IgD-negative memory B cell (primary cell): ENCODE results near the gene GAREM1. TPM values are rescaled to one million over a fixed set of nuclear protein-coding genes. Genes with fewer than 3 reads are reported as not detected.
"Not testable (repeated sequence)": the region's sequence is repeated elsewhere in the genome, so short reads cannot be mapped to it uniquely, and the experiment has no call there.

ENCODE experiments used
- H3K27ac Mint-ChIP-seq, 3 donors: one replicate each; pipeline ENCODE4 v1.8.0; 2020 to 2022; ENCODE audit warnings: mild to moderate bottlenecking in 3 of 3, mixed read lengths in 3 of 3, moderate library complexity in 1 of 3
- H3K27me3 Mint-ChIP-seq: one replicate; pipeline ENCODE4 v1.8.0; 2021; ENCODE audit warnings: mixed read lengths
- H3K36me3 Mint-ChIP-seq: one replicate; pipeline ENCODE4 v1.8.0; 2020; ENCODE audit warnings: mild to moderate bottlenecking, mixed read lengths
- H3K4me1 Mint-ChIP-seq, 3 donors: one replicate each; pipeline ENCODE4 v1.8.0; 2020 to 2022; ENCODE audit warnings: mixed read lengths in 3 of 3, mild to moderate bottlenecking in 1 of 3
- H3K4me3 Mint-ChIP-seq, 4 donors: one replicate each; pipeline ENCODE4 v1.8.0; 2020 to 2022; ENCODE audit warnings: mild to moderate bottlenecking in 4 of 4, mixed read lengths in 4 of 4, moderate library complexity in 3 of 4
- H3K9me3 Mint-ChIP-seq, 3 donors: one replicate each; pipeline ENCODE4 v1.8.0; 2020 to 2021; ENCODE audit warnings: mixed read lengths in 3 of 3, mild to moderate bottlenecking in 1 of 3
- polyA plus RNA-seq: library from polyadenylated mRNA; unstranded; fragments of 300-500 nt; fragmentation: Illumina TruSeq; gene quantifications from one replicate; pipeline ENCODE4 v1.2.3, GENCODE V29; 2021

The GAREM1 gene
- polyA plus RNA-seq, 1 donor from 2014 or later = not detected

DNA sequence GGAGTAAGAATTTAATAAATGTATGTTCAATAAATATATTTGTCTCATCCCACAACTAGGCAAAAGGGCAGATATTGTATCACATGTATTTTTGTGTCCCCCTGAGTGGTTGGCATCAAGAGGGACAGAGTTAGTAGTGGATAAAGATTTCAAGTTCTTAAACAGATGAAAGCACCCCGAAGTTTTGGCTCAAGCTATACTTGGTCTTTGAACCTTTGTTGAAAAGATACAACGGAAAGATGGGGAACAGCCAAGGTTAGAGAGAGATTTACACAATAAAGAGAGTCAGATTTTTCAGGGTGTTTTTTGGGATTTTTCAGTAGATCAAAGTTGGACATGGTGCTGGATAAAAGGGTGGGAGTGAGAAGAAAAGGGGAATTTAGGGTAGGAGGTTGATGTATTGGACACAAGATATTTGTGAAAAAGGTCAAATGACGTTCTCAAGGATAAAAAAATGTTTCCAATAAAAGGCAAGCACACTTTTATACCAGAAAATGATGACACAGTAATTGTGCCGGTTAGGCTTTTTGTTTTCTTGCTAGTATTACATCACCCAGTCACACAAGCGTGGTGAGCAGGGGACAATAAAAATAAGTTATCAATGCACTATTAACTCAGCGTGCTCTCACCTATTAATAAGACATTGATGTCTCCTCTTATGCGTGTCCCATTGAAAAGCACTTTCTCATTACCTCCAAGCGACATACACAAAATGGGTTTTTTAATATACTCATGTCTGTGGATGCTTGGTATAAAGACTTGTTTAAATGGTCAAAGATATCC is 221.3 kb downstream of the GAREM1 start:
- Mint-ChIP-seq H3K4me1 (no peaks in the 10 kb centered on the region), H3K27me3 (peaks cover 6% of the 10 kb centered on the region)

GRCh38 chr18:32244881-32245280 is 225.8 kb downstream of the GAREM1 start:
- no peaks in the 10 kb centered on the region for H3K36me3 Mint-ChIP-seq
- H3K9me3 Mint-ChIP-seq = no peaks in the 10 kb centered on the region
- H3K27ac Mint-ChIP-seq = no peak overlapping the region
- no peak overlapping the region for H3K4me3 Mint-ChIP-seq
- peaks cover 2% of the 10 kb centered on the region for H3K27me3 Mint-ChIP-seq
- H3K4me1 Mint-ChIP-seq = no peaks in the 10 kb centered on the region

More for the DNA sequence above, 221.3 kb downstream of the GAREM1 start:
- no peaks in the 10 kb centered on the region for H3K36me3 Mint-ChIP-seq
- H3K9me3 Mint-ChIP-seq = no peaks in the 10 kb centered on the region
- H3K27ac Mint-ChIP-seq = no peak overlapping the region
- no peak overlapping the region for H3K4me3 Mint-ChIP-seq

GRCh38 chr18:32243358-32243757 is 227.3 kb downstream of the GAREM1 start:
- no peak overlapping the region for H3K27ac Mint-ChIP-seq
- H3K36me3 Mint-ChIP-seq = no peaks in the 10 kb centered on the region
- H3K4me3 Mint-ChIP-seq = no peak overlapping the region
- no peaks in the 10 kb centered on the region for H3K9me3 Mint-ChIP-seq
- no peaks in the 10 kb centered on the region for H3K4me1 Mint-ChIP-seq
- H3K27me3 Mint-ChIP-seq = peaks cover 3% of the 10 kb centered on the region

DNA sequence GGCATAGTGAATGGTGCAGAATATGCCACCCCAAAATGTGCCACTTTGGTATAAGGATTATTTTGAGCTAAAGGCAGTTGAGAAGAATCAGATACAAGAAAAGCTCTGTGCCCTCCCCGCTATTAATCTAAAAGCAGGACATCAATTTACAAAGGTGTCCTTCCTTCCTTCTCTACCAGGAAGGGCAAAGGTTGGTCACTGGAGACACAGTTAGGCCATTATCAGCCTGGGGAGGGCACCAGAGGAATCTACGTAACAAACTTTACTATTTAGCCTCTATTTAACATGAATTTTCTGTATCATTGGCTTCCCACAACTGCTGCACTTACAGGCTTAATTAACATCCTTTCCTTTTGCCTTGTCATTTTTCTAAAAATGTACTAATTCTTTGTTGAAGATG is 228.3 kb downstream of the GAREM1 start:
- no peak overlapping the region for H3K4me3 Mint-ChIP-seq
- H3K27me3 Mint-ChIP-seq = peaks cover 6% of the 10 kb centered on the region
- no peak overlapping the region for H3K27ac Mint-ChIP-seq
- peaks cover 0 to 1% (median 0%) of the 10 kb centered on the region in 3 donors for H3K4me1 Mint-ChIP-seq
- no peaks in the 10 kb centered on the region for H3K9me3 Mint-ChIP-seq
- H3K36me3 Mint-ChIP-seq = peaks cover 1% of the 10 kb centered on the region

GRCh38 chr18:32238635-32239268 is 231.9 kb downstream of the GAREM1 start:
- H3K27ac Mint-ChIP-seq = no peak overlapping the region
- peaks cover 9% of the 10 kb centered on the region for H3K27me3 Mint-ChIP-seq
- no peak overlapping the region for H3K4me3 Mint-ChIP-seq
- H3K36me3 Mint-ChIP-seq = peaks cover 1% of the 10 kb centered on the region
- H3K4me1 Mint-ChIP-seq = peaks cover 0 to 1% (median 0%) of the 10 kb centered on the region in 3 donors
- peaks cover 0 to 4% (median 1%) of the 10 kb centered on the region in 3 donors for H3K9me3 Mint-ChIP-seq

DNA sequence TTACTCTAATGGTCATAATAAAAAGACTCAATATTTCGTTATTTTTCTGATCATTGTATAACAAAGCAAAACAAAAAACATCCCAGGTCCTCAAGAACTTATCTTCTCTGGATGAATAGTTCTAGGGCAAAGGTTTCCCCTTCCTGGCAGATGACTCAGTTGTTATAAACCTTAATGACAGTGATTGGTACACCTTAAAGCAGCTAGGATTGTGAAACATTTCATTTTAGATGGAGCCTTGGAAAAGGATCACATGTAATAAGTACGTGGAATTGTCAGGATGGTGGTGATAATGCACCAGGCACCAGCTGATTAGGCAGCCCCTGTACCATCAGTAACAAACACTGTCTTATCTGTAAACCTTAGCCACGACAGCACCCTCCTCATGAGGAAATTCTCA is 233.6 kb downstream of the GAREM1 start:
- H3K9me3 Mint-ChIP-seq = peaks cover 0 to 5% (median 1%) of the 10 kb centered on the region in 3 donors
- peaks cover 0 to 1% (median 0%) of the 10 kb centered on the region in 3 donors for H3K4me1 Mint-ChIP-seq
- no peak overlapping the region for H3K4me3 Mint-ChIP-seq
- H3K27me3 Mint-ChIP-seq = peaks cover 10% of the 10 kb centered on the region
- peaks cover 1% of the 10 kb centered on the region for H3K36me3 Mint-ChIP-seq
- H3K27ac Mint-ChIP-seq = no peak overlapping the region

DNA sequence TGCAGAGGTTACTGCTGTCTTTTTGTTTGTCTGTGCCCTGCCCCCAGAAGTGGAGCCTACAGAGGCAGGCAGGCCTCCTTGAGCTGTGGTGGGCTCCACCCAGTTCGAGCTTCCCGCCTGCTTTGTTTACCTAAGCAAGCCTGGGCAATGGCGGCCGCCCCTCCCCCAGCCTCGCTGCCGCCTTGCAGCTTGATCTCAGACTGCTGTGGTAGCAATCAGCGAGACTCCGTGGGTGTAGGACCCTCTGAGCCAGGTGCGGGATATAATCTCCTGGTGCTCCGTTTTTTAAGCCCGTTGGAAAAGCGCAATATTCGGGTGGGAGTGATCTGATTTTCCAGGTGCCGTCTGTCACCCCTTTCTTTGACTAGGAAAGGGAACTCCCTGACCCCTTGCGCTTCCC is 237.3 kb downstream of the GAREM1 start:
- not testable (repeated sequence) for H3K9me3 Mint-ChIP-seq, H3K27me3 Mint-ChIP-seq, H3K4me1 Mint-ChIP-seq

DNA sequence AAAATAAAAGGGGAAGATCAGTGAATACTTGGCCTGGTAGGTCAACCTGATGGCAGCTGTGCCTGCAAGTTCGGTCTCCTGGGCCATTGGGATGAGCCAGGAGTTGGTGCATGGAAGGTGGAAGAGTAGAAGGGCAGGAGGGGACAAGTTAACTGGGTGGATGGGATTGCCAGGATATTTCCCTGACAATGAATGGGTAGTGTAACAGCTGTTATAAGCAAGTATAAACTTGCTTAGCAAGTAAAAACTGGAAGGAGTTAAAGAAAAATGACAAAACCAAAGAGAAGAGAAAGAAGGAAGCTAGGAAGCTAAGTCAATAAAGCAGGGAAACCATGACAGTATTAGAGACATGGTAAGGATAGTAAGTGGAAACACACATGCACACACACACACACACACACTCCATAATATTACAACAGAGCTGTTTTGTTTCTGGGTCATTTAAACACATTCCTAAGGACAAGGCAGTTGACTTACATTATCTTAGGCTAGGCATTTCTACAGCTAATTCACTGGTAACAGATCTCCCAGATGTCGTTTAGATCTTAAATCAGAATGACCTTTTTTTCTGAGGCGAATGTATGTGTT is 251.2 kb downstream of the GAREM1 start:
- Mint-ChIP-seq H3K9me3 (peaks cover 0 to 2% (median 0%) of the 10 kb centered on the region in 3 donors), H3K4me3 (no peak overlapping the region), H3K27me3 (no peaks in the 10 kb centered on the region), H3K27ac (no peak overlapping the region), H3K36me3 (no peaks in the 10 kb centered on the region), H3K4me1 (no peaks in the 10 kb centered on the region)

More for the DNA sequence above, 237.3 kb downstream of the GAREM1 start:
- not testable (repeated sequence) for H3K4me3 Mint-ChIP-seq, H3K27ac Mint-ChIP-seq, H3K36me3 Mint-ChIP-seq

DNA sequence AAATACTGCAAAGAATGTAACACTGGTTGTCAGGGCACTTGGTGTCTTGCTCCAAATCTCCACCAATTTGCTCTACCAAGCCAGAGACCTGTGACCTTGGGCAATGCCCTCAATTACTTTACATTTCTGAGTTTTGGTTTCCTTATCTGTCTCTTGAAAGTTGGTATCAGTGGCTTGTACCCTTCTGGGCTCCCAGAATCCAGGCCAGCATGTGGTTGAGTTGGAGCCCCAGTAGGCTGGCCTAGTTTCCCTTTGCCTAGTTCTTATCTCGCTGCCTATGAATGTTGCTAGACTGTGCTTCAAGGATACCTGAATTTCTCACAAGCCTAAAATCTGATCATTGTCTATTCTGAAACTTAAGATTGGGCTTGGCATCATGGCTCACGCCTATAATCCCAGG is 254.3 kb downstream of the GAREM1 start:
- Mint-ChIP-seq H3K27me3 (no peaks in the 10 kb centered on the region), H3K4me1 (no peaks in the 10 kb centered on the region), H3K9me3 (no peaks in the 10 kb centered on the region), H3K27ac (no peak overlapping the region), H3K4me3 (no peak overlapping the region), H3K36me3 (no peaks in the 10 kb centered on the region)

- Mint-ChIP-seq H3K27me3 (no peaks in the 10 kb centered on the region), H3K4me1 (no peaks in the 10 kb centered on the region), H3K9me3 (no peaks in the 10 kb centered on the region), H3K36me3 (no peaks in the 10 kb centered on the region), H3K27ac (no peak overlapping the region), H3K4me3 (no peak overlapping the region)
Observed at GRCh38 chr18:32213693-32214092, 257.0 kb downstream of the GAREM1 start.
